Eye (tissue), 1 donor: ENCODE data around the gene TBC1D2B.

Experiments
- DNase-seq: peaks from one replicate; pipeline ENCODE4 v3.0.0-alpha.2; 2015

Gene TBC1D2B

DNA sequence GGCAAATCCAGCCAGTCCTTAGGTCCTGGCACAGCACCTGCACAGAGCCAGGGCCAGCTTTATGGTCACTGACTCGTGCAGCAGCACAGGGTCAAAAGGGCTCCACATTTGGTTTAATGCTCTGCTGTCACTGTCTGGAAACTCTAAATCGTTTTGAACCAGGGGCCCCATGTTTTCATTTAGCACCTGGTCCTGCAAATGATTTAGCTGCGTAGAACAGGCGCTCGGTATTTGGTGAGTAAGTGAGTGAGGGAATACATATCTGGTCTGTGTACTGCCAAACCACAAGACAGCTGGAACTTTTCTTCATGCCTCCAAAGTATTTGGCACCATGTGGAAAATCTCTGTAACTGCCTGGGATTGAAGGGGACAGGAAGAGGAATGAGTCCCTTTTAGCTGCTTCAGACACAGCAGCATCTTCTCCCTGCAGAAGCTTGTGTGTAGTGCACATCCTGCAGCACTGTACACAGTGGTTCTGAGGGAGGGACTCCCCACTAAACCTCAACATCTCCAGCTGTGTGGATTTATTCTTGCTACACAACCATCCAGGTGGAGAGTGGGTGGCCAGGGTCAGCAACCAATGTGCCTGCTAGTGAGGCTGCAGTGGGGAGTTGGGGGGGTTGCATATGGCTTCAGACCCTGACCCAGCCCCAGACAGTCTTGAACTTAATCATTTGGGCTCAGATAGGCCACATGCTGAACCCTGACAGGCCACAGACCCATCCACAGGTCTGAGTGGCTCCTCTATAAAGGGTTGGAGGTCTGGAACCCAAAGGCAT is 15.9 kb upstream of the TBC1D2B start:
- DNase-seq, result peak; percentile 69

DNA sequence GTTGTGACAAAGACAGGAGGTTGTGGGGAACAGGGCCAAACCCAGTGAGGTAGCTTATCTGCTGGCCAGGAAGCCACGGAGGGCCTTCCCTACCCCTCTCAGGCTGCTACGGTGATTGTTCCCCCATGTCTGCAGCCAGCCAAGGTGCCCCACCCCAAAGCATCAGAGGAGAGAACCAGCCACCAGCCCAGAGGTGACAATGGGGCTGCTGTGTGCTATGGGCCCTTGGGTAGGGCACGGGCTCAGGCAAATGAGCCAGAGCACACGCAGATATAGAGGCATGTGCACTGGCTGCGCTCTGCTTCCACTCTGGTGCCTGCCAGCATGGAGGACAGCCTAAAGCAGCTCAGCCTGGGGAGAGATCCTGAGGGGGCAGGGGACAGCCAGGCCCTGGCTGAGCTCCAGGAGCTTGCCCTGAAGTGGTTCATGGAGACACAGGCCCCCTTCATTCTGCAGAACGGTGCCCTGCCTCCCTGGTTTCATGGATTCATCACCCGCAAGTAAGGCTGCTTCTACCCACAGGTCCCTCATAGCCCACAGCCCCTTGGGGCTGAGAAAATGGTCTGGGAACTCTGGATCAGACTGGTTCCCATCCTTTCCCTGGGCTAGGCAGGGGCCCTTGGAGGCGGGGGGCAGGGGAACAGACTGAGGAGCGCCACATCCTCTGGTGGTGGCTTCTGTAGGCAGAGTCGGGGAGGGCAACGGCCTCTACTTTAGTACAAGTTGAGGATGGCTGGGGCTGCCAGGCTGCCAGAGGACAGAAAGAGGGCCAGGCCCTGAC is 14.9 kb upstream of the TBC1D2B start, which contains the start of gene SH2D7:
Gene SH2D7, plus strand, starts transcription at position 301 of the 781 bp plus-strand sequence. Its CDS starts 24 bp downstream, at position 325.
- no peak for DNase-seq

DNA sequence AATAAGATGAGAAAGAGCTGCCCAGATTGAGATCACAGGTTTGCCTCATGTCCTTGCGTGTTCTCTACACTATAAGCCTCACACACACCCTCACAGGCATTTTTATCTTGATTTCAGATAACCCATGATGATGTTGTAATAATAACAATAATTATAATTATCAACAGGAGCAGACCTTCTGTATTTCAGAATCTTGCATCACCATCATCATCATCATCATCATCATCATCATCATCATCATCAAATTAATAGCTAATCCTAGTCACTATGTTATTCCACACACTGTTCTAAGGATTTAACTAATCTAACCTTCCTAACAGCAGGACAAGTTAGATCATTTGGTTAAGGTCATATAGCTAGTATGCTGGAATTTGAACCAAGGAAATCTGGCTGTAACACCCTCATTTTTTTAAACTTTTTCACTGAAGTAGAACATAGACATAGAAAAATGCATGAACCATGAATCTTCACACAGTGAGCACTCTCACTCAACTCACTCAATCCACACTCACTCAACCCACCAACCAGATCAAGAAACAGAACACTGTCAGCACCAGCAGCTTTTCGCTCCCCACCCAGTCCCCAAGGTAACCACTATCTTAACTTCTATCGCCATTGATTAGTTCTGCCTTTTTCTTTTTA is 13.0 kb upstream of the TBC1D2B start:
- DNase-seq, result no peak

DNA sequence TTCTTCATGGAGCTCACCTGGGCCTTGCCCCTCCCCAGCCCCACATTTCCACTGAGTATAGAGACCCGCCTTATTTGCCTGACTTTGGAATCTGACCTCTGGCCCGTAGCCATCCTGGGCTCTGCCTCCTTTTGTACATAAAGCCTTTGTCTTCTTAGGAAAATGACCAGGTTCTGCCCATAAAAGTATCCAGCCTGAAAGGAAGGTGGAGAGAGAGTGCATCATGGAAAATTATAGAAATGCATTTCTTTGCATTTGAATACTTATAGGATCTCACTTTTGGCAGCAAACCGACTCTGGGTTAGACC is 11.2 kb upstream of the TBC1D2B start:
- no peak for DNase-seq

DNA sequence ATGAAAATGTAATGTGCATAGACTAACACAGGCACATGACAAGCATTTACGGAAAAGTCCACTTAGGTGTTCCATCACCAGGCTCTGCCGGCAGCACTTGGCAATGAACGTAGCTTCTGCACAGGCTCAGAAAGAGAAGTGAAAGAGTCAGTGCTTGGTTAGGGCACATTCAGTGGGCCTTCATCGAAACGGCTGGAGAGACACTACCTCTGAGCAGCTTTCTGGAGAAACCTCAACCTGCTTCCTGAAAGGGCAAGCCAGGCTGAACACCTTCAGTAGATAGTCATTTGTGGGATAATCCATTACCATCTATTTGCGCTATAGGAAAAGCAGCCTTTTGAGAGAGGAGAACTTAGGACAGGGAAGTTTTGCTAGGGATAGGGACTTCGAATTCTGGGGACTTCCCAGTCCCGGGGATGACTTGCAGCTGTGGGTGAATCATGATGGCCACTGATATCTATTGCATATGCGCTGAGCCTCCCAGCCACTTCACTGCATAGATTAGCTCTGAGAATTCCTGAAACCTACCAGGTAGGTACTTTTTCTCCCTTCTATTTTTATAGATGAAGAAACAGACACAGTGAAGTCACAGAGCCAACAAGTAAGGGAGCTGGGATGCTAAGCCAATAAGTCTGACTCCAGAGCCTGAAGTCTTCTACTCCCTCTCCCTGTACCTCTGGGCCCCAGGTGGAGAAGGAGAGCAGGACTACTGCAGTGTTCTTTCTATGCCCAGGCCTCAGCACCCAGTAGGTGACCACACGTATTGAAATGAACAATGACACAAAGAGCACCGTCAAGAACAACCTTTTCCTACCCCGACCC is 10.7 kb upstream of the TBC1D2B start:
- no peak for DNase-seq

DNA sequence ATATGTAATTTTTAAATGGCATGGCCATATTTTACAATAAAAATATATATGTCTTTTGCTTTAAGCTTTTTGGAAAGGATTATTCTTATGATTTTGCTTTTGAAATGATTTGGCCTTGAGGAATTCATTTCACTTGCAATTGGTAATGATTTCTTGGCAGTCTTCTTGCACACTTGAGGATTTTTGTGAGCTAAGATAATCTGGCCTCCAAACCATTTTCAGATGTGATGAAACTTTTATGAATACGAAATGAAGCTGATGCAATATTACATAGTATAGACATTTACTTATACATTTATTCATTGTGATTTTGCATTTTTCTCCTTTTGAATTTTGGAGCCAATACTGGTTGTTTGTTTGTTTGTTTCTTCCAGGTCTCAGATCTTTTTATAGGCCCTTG is 8.4 kb upstream of the TBC1D2B start:
- peak; percentile 56 for DNase-seq

DNA sequence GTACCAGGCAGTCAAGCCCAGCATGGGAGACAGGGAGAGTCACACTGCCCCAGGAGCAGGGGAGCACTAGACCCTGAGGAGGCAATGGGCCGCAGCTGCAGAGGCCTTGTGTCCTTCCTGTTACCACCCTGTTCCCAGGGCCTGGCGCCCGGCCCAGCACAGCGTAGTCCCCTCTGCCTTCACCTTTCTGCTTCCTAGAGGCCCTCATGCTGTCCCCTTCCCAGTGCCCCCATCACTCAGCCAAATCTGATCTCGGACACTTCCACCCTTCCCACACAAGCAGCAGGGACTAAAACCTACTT is 6.9 kb upstream of the TBC1D2B start:
- DNase-seq, result no peak

DNA sequence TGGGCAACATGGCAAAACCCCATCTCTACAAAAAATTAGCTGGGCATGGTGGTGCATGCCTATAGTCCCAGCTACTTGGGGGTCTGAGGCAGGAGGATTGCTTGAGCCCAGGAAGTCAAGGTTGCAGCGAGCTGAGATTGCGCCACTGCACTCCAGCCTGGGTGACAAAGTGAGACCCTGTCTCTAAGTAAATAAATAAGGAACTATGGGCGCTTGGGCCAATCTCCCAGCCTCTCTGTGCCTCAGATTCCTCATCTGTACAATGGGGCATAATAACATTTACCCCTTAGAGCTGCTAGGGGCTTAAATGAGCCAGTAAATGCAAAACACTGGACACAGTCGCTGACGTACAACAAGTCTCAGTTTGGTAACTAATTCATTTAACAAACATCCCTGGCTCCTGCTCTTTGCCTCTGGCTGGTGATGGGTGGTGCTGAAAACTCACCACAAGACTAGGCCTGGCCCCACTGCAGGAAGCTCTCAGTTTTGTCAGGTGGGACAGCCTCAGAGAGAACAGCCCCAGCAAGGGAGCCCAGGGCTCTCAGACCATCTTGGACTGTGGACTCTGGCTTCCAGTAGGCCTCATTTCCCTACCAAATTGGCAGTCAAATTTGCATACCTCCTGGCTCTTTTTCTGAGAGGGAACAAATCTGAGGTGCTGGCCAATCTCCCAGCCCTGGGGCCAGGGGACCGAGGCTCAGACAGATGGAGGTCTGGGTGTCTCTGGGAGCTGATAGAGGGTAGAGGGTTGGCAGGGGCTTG is 6.4 kb upstream of the TBC1D2B start:
- no peak for DNase-seq

DNA sequence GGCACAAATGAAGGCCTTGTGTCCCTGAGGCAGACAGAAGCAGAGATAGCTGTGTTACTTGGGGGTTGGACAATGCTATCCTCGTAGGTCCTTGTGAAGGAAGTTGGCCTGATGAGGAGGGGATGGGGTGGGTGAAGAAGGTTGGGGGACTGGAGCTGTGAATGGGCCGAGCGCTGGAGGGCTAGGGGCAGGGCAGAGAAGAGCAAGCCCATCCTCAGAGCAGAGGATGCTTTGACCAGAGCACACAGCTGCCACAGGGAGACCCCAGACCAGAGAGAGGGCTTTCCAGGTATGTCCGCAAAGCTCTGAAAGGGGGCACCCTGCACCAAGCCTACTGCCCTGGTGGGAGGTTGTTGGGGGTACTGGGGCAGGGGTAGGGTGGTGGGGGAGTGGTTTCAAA is 5.7 kb upstream of the TBC1D2B start:
- no peak for DNase-seq

DNA sequence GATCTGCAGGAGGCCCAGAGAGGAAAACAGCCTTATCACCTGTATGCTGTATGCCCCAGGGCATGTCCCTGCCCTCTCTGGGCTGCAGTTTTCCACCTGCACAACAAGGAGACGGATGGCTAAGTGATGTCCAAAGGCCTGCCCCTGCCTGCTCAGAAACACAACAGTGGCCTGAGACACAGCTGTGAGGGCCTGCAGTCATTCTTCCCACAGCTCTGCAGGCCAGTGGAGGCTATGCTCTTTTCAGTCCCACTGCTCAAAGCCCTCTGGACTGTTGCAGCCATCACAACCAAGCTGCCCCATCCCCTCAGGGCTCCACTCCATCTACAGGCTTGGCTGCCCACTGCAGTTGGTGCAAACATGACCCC is 5.2 kb upstream of the TBC1D2B start:
- DNase-seq, result no peak

DNA sequence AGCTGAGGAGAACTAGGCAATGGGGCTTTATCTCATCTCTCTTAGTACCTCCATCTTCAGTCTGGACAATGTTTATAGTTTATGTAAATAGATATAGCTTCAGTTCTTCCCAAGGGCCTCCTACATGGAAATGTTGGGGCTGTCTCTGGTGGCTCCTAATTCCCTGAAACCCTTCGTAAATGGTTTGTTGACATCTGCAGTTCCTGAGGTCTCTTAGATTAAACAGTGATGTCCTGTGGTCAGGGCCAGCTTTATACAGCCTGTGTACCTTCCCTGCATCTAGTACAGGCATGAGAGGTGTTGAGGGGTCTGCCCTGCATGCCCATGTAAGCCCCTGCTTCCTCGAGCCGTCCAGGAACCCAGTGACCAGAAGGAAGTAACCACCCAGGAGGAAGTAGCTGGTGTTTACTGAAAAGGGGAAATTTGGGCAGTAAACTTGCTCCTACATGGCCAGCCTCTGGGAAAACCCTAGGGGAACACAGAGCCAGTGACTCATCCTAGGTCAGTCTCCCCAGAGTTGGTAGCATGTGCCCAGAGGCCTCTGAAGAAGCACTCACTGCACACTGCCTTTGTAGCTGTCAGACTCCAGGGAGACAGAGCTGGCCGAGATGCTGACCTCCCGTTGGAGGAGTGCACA is 4.7 kb upstream of the TBC1D2B start:
- no peak for DNase-seq

DNA sequence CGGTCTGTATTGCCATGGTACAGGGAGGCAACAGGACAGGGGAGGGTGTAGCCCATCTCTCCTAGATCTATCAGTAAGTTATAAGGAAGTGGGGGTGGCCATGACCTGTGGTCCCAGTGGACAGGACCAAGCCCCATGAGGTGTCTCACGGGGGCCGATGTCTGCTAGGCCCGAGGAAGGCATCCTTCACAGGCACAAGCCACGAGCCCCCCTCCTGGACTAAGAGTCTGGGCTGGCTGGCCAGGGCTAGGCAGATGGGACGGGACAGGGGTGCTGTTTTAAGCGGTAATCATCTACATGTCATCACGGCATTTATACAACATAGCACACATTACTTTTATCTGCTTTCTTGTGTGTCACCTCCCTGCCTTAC is 2.6 kb upstream of the TBC1D2B start:
- no peak for DNase-seq

DNA sequence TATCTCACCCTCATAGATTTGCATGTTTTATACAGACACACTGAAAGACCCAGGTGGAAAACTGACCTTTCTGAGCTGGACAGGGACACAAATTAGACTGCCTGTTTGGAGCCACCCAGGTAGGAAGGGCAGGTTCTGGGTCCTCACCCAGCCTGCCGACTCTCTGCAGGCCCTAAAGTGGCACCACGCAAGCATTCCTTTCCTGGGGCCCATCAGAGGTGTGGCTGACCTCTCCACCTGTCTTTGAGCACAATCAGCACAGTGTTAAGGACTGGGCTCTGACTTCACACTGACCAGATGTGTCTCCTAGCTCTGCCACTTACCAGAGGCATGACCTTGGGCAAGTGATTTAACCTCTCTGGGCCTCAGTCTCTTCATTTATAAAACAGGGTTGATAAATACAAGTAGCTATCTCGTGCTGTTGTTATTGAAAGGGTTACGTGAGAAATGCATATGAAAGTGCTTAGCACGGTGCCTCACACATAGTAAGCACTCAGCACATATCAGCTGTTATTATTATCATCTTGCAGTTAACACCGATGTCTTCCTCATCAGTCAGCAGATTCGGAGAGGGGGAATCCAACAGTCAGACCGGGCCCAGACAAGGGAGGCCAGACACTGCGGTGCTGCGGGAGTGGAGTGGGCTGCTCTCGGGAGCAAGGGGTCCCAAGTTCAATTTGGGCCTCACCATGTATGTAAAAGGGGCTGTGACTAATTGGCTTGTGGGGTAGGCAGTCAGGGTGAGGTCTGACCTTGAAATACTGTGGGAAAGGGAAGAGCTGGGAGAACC is 2.0 kb upstream of the TBC1D2B start:
- no peak for DNase-seq

DNA sequence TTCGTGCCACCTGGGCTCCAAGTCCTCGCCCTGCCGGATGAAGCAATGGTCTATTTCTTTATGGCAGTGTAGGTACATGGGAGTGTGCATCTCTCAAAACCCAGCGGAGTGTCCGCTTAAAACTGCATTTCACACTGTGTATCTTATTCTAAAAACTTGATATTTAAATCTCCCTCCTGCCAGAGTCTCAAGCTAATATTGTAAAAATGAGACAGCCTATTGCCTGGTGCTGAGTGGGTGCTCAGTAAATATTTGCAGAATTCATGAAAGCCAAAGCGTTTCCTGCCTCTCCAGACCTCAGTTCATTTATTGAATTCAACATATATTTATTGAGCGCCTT is 330 bp upstream of the TBC1D2B start:
- no peak for DNase-seq

DNA sequence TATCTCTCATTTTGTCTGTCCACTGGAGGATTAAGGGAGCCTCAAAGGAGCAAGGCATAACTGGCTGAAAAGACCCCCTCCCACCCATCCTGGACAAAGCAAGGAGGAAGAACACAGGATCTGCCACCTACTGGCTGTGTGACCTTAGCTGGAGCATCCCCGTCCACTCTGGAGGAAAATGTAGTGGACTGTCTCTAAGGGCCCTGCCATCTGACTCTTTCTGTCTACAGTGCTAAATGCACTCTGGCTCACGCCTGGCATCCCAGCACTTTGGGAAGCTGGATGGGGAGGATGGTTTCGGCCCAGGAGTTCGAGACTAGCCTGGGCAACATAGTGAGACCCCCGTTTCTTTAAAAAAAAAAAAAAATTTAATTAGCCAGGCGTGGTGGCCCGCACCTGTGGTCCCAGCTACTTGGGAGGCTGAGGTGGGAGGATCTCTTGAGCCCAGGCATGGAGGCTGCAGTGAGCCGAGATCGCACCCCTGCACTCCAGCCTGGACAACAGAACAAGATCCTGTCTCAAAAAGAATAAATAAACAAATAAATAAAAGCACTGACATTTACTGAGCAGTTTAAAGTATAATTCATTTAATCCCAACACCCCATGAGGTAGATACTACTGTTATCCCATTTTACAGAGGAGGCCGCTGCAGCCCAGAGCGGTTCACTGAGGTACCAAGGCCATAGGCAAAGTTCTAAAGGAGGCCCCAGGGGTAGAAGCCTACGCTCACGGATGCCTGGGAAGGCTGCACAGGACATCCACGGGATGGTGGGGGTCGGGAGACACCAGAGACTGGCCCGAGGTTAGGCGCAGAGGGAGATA is 1.1 kb downstream of the TBC1D2B start:
- DNase-seq, result peak; percentile 60

DNA sequence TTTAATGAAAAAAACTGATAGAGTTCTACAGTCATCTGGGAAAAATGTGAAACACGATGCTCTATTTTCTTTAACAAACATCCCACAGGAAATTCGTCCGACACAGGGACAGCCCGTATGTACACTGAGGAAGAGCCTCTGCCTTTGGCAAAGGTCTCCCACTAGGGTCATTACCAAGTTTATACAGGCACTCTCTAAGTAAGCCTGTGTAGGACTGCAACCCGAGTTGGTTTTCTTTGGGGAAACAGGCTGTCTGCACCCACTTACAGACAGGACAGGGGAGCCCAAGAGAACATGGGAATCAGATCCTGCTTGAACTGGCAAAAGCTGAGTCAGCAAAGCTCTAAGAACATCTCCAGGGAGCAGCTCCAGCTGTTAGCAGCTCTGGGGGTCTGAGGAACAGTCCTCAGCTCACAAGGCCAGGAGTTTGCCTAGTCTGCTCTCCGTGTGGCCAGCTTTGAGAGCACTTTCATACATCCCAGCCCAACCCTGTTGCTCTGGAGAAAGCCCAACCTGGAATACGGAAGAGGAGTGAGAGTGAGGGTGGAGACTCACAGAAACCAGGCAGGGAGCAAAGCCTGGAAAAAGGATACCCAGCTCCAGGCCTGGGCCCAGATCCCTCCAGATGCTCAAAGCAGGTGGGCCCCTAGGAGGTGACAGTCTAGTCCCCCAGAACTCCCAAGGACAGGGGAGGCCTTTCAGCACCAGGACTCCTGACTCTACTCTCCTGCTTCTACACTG is 1.9 kb downstream of the TBC1D2B start:
- peak; percentile 78 for DNase-seq

DNA sequence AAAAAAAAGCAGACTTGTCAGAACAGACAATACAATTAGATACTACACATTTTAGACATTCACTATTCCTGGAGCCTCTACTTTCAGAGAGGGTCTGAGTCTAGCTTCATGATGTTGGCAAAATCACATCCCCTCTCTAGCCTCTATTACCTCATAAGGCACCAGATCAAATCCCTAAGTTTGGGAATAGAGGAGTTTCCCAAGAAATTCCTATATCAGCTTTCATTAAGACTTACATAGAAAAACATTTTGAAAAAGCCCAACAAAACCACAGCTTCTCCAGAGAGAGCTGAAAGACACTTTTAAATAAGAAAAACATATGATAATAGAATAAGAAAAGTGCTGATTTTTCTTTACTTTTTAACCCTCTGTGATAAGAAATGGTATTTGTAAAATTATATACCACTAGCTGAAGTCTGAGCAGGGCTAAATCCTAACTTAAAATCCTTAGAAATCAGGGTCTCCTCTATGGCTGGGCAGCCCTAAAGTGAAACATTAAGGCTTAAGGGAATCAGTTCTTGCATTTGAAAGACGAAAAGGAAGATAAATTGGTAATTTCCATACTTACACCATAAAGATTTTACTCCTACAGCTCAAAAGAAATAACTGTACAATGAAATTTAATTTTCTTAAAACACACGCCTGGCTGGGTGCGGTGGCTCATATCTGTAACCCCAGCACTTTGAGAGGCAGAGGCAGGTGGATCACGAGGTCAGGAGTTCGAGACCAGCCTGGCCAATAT is 4.3 kb downstream of the TBC1D2B start:
- peak; percentile 39 for DNase-seq

DNA sequence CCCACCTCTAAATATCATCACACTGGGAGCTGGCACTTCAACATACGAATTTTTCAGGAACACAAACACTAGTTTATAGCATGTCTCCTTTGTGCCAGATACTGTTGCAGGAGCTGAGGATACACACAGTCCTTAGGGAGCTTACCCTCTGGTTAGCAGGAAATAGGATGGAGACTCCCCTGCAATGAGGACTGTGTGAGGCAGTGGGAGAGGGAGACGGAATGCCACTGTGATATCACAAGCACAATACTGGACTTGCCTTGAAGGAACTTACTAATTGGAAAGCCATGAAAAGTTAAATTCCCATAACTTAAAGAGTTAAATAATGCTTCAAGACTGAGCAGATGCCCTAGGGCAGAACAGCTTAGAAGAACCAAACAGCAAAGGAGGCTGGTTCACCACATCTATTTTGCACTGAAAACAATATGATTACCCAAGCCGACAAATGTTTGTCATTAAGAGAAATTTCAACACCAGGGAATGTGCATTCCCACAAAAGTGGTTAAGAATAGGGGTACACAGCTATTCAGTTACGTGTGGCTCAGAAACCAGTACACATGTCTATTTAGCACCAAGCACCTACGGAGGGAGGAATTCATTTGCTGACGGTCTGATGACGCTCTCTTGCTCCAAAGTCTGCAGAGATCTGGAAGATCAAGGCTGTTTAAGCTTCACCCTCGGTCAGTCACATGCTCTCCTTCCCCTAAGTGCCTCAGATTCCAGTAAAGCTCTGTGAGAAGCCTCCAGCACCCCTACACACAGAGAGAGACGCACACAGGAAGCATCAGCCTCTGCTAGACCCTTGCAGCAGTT is 5.2 kb downstream of the TBC1D2B start:
- peak; percentile 65 for DNase-seq
